ENCODE measurements around the gene MCOLN3. TPM values are rescaled to one million over a fixed set of nuclear protein-coding genes. Genes with fewer than 3 reads are reported as not detected.
"Not testable (repeated sequence)": the region's sequence is repeated elsewhere in the genome, so short reads cannot be mapped to it uniquely, and the experiment has no call there.

MCOLN3 gene
- total and polyA plus RNA-seq, 7 experiments from 2014 or later = 0.43 to 11.1 (median 0.95) TPM

DNA sequence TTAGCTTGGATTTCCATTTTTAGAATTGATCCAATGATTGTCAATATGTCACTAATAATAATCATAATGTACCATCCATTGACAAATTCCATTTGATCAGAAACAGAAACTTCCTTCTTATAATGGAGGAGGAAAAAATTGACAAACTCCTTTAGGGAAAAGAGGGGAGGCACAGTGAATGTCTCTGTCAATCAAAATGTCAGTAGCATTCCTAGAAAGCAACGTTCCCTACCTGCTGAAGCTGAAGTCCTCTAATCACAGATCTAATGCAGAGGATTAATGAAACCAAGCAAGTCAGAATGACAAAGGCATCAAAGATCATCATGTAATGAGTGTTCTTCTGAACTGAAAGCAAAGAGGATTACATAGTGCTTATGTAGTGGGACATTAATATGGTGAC is 22.4 kb downstream of the MCOLN3 start:
- ATAC-seq (no peak), DNase-seq (no peak)
- H3K4me3 ChIP-seq (ENCODE audit: low read length) = no peak overlapping the region
- Mint-ChIP-seq H3K36me3 (peaks cover 0 to 3% (median 0%) of the 10 kb centered on the region in 5 donors), H3K27me3 (peaks cover 0 to 3% (median 0%) of the 10 kb centered on the region in 5 donors), H3K27ac (peak overlapping the region in 2 of 9 donors; percentile 11 to 12), H3K9me3 (no peaks in the 10 kb centered on the region), H3K4me3 (no peak overlapping the region), H3K4me1 (peaks cover 7 to 13% (median 10%) of the 10 kb centered on the region in 7 donors)
- H3K27me3 ChIP-seq (ENCODE audit: control insufficient read depth in 2 of 2, insufficient read depth in 2 of 2, low read length in 2 of 2) = no peaks in the 10 kb centered on the region
- H3K4me1 ChIP-seq (ENCODE audit: control insufficient read depth in 2 of 2, insufficient read depth in 2 of 2, low read length in 2 of 2) = peaks cover 0 to 7% of the 10 kb centered on the region in 2 donors
- POLR2A ChIA-PET = no interaction called here
- CTCF ChIA-PET = interaction anchor here (3.7 kb wide), 1 partner anchor 81 kb away, joined by 105 read pairs; no protein-coding TSS in a partner anchor
- no peaks in the 10 kb centered on the region for H3K9me3 ChIP-seq (ENCODE audit: control insufficient read depth in 2 of 3, low read length in 3 of 3)
- intact Hi-C loops (cut with micrococcal nuclease) = loop anchor here (2.0 kb wide), 2 partner anchors 23 to 233 kb away; partner anchors contain the start of genes C1orf52 (in 2 of the 2) and MCOLN3 (in 1 of the 2)
- no peak overlapping the region for H3K27ac ChIP-seq (ENCODE audit: low read depth, low read length)
- no peaks in the 10 kb centered on the region for H3K36me3 ChIP-seq (ENCODE audit: control insufficient read depth in 2 of 3, insufficient read depth in 3 of 3, low read length in 3 of 3)

- H3K9me3 Mint-ChIP-seq = no peaks in the 10 kb centered on the region
- Histone ChIP-seq H3K27ac (ENCODE audit: low read depth, low read length) (no peak overlapping the region), H3K9me3 (ENCODE audit: control insufficient read depth in 2 of 3, low read length in 3 of 3) (no peaks in the 10 kb centered on the region), H3K36me3 (ENCODE audit: control insufficient read depth in 2 of 3, insufficient read depth in 3 of 3, low read length in 3 of 3) (no peaks in the 10 kb centered on the region), H3K4me1 (ENCODE audit: control insufficient read depth in 2 of 2, insufficient read depth in 2 of 2, low read length in 2 of 2) (peaks cover 0 to 7% of the 10 kb centered on the region in 2 donors), H3K4me3 (ENCODE audit: low read length) (no peak overlapping the region), H3K27me3 (ENCODE audit: control insufficient read depth in 2 of 2, insufficient read depth in 2 of 2, low read length in 2 of 2) (no peaks in the 10 kb centered on the region)
- H3K36me3 Mint-ChIP-seq = peaks cover 0 to 2% (median 0%) of the 10 kb centered on the region in 5 donors
- POLR2A ChIA-PET = no interaction called here
- intact Hi-C loops (cut with micrococcal nuclease) = no loop called here
- H3K27me3 Mint-ChIP-seq = peaks cover 0 to 3% (median 0%) of the 10 kb centered on the region in 5 donors
- DNase-seq (no peak), ATAC-seq (no peak)
- CTCF ChIA-PET = interaction anchor here (0.8 kb wide), 1 partner anchor 43 kb away, joined by 3 read pairs; no protein-coding TSS in a partner anchor
- H3K4me1 Mint-ChIP-seq = peaks cover 5 to 13% (median 10%) of the 10 kb centered on the region in 7 donors
- H3K27ac Mint-ChIP-seq = no peak overlapping the region
- no peak overlapping the region for H3K4me3 Mint-ChIP-seq
These were observed 23.6 kb downstream of the MCOLN3 start for GRCh38 chr1:85024736-85025135.

DNA sequence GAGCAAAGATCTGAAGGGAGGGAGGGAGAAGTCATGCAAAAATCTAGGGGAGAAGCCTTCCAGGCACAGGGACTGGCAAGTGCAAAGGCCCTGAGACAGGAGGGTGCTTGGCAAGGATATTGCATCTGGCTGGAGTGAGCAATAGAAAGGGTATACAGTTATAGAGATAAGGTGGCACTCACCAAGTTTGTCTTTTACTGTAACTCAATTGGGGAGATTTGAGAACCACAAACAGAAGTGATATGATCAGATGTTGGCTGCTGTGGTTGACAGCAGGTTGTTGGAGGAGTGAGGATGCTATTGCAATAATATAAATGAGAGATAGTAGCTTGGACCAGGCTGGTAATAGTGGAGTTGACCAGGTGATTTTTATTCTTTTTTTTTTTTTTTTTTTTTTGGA is 25.6 kb downstream of the MCOLN3 start:
- H3K27me3 Mint-ChIP-seq = peaks cover 0 to 3% (median 0%) of the 10 kb centered on the region in 5 donors
- H3K9me3 ChIP-seq (ENCODE audit: control insufficient read depth in 2 of 3, low read length in 3 of 3) = no peaks in the 10 kb centered on the region
- DNase-seq = no peak
- no peak overlapping the region for H3K27ac ChIP-seq (ENCODE audit: low read depth, low read length)
- H3K27me3 ChIP-seq (ENCODE audit: control insufficient read depth in 2 of 2, insufficient read depth in 2 of 2, low read length in 2 of 2) = no peaks in the 10 kb centered on the region
- no peaks in the 10 kb centered on the region for H3K36me3 ChIP-seq (ENCODE audit: control insufficient read depth in 2 of 3, insufficient read depth in 3 of 3, low read length in 3 of 3)
- peaks cover 5 to 10% (median 8%) of the 10 kb centered on the region in 7 donors for H3K4me1 Mint-ChIP-seq
- intact Hi-C loops (cut with micrococcal nuclease) = no loop called here
- H3K9me3 Mint-ChIP-seq = no peaks in the 10 kb centered on the region
- POLR2A ChIA-PET = no interaction called here
- peaks cover 0 to 5% (median 0%) of the 10 kb centered on the region in 5 donors for H3K36me3 Mint-ChIP-seq
- ATAC-seq = no peak
- H3K4me3 ChIP-seq (ENCODE audit: low read length) = no peak overlapping the region
- no peak overlapping the region for H3K27ac Mint-ChIP-seq
- H3K4me1 ChIP-seq (ENCODE audit: control insufficient read depth in 2 of 2, insufficient read depth in 2 of 2, low read length in 2 of 2) = peaks cover 0 to 7% of the 10 kb centered on the region in 2 donors
- CTCF ChIA-PET = no interaction called here
- no peak overlapping the region for H3K4me3 Mint-ChIP-seq

GRCh38 chr1:85019994-85020393 is 28.3 kb downstream of the MCOLN3 start:
- Mint-ChIP-seq H3K27me3 (peaks cover 0 to 4% (median 0%) of the 10 kb centered on the region in 5 donors), H3K36me3 (peaks cover 0 to 5% (median 0%) of the 10 kb centered on the region in 5 donors), H3K9me3 (peaks cover 0 to 4% (median 0%) of the 10 kb centered on the region in 11 donors), H3K4me3 (no peak overlapping the region), H3K4me1 (peaks cover 0 to 5% (median 0%) of the 10 kb centered on the region in 7 donors), H3K27ac (no peak overlapping the region)
- DNase-seq (no peak), ATAC-seq (no peak)
- Histone ChIP-seq H3K9me3 (ENCODE audit: control insufficient read depth in 2 of 3, low read length in 3 of 3) (no peaks in the 10 kb centered on the region), H3K36me3 (ENCODE audit: control insufficient read depth in 2 of 3, insufficient read depth in 3 of 3, low read length in 3 of 3) (no peaks in the 10 kb centered on the region), H3K27me3 (ENCODE audit: control insufficient read depth in 2 of 2, insufficient read depth in 2 of 2, low read length in 2 of 2) (no peaks in the 10 kb centered on the region), H3K4me3 (ENCODE audit: low read length) (no peak overlapping the region), H3K27ac (ENCODE audit: low read depth, low read length) (no peak overlapping the region), H3K4me1 (ENCODE audit: control insufficient read depth in 2 of 2, insufficient read depth in 2 of 2, low read length in 2 of 2) (no peaks in the 10 kb centered on the region)
- ChIA-PET POLR2A (no interaction called here), CTCF (interaction anchor here (0.6 to 1.1 kb wide), 2 partner anchors 75 to 257 kb away, joined by 3 to 4 read pairs; no protein-coding TSS in a partner anchor)
- intact Hi-C loops (cut with micrococcal nuclease) = no loop called here

GRCh38 chr1:85015826-85016225 is 32.5 kb downstream of the MCOLN3 start:
- ChIA-PET CTCF (no interaction called here), POLR2A (no interaction called here)
- no peaks in the 10 kb centered on the region for H3K4me1 ChIP-seq (ENCODE audit: control insufficient read depth in 2 of 2, insufficient read depth in 2 of 2, low read length in 2 of 2)
- no peak for DNase-seq
- intact Hi-C loops (cut with micrococcal nuclease) = no loop called here
- Mint-ChIP-seq H3K4me3 (no peak overlapping the region), H3K27me3 (peaks cover 0 to 27% (median 0%) of the 10 kb centered on the region in 5 donors), H3K27ac (peak overlapping the region in 1 of 9 donors; percentile 5), H3K4me1 (peaks cover 0 to 9% (median 0%) of the 10 kb centered on the region in 7 donors), H3K9me3 (peaks cover 0 to 8% (median 0%) of the 10 kb centered on the region in 11 donors), H3K36me3 (peaks cover 0 to 8% (median 0%) of the 10 kb centered on the region in 5 donors)
- H3K27me3 ChIP-seq (ENCODE audit: control insufficient read depth in 2 of 2, insufficient read depth in 2 of 2, low read length in 2 of 2) = no peaks in the 10 kb centered on the region
- H3K36me3 ChIP-seq (ENCODE audit: control insufficient read depth in 2 of 3, insufficient read depth in 3 of 3, low read length in 3 of 3) = no peaks in the 10 kb centered on the region
- no peak for ATAC-seq
- H3K9me3 ChIP-seq (ENCODE audit: control insufficient read depth in 2 of 3, low read length in 3 of 3) = no peaks in the 10 kb centered on the region
- no peak overlapping the region for H3K4me3 ChIP-seq (ENCODE audit: low read length)
- no peak overlapping the region for H3K27ac ChIP-seq (ENCODE audit: low read depth, low read length)

DNA sequence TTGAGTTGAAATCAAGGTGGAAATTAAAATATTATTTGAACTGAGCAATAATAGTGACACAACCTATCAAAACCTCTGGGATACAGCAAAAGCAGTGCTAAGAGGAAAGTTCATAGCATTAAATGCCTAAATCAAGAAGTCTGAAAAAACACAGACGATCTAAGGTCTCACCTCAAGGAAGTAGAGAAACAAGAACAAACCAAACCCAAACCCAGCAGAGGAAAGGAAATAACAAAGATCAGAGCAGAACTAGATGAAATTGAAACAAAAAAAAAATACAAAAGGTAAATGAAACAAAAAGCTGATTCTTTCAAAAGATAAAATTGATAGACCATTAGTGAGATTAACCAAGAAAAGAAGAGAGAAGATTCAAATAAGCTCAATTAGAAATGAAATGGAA is 42.7 kb downstream of the MCOLN3 start:
- H3K4me3 ChIP-seq (ENCODE audit: low read length); intact Hi-C loops (cut with micrococcal nuclease); H3K27ac ChIP-seq (ENCODE audit: low read depth, low read length); CTCF ChIA-PET; H3K27me3 ChIP-seq (ENCODE audit: control insufficient read depth in 2 of 2, insufficient read depth in 2 of 2, low read length in 2 of 2); H3K4me1 ChIP-seq (ENCODE audit: control insufficient read depth in 2 of 2, insufficient read depth in 2 of 2, low read length in 2 of 2); H3K36me3 ChIP-seq (ENCODE audit: control insufficient read depth in 2 of 3, insufficient read depth in 3 of 3, low read length in 3 of 3); ATAC-seq; POLR2A ChIA-PET: not testable (repeated sequence)
- peaks cover 5 to 58% (median 32%) of the 10 kb centered on the region in 11 donors for H3K9me3 Mint-ChIP-seq
- H3K4me1 Mint-ChIP-seq = peaks cover 4 to 20% (median 14%) of the 10 kb centered on the region in 7 donors
- peak overlapping the region; percentile 5 to 83 (median 53) for H3K27ac Mint-ChIP-seq
- peak overlapping the region in 7 of 10 donors; percentile 0 to 76 (median 18) for H3K4me3 Mint-ChIP-seq
- peaks cover 5 to 36% (median 21%) of the 10 kb centered on the region in 5 donors for H3K27me3 Mint-ChIP-seq
- peak in 6 of 9 donors; percentile 2 to 57 (median 35) for DNase-seq
- peaks cover 0 to 12% (median 0%) of the 10 kb centered on the region in 3 experiments for H3K9me3 ChIP-seq (ENCODE audit: control insufficient read depth in 2 of 3, low read length in 3 of 3)
- H3K36me3 Mint-ChIP-seq = peaks cover 10 to 53% (median 18%) of the 10 kb centered on the region in 5 donors

GRCh38 chr1:85001742-85002141 is 46.6 kb downstream of the MCOLN3 start:
- peaks cover 13 to 40% (median 26%) of the 10 kb centered on the region in 7 donors for H3K4me1 Mint-ChIP-seq
- Histone ChIP-seq H3K27ac (ENCODE audit: low read depth, low read length) (no peak overlapping the region), H3K36me3 (ENCODE audit: control insufficient read depth in 2 of 3, insufficient read depth in 3 of 3, low read length in 3 of 3) (no peaks in the 10 kb centered on the region), H3K4me3 (ENCODE audit: low read length) (no peak overlapping the region), H3K4me1 (ENCODE audit: control insufficient read depth in 2 of 2, insufficient read depth in 2 of 2, low read length in 2 of 2) (peaks cover 5 to 12% of the 10 kb centered on the region in 2 donors), H3K27me3 (ENCODE audit: control insufficient read depth in 2 of 2, insufficient read depth in 2 of 2, low read length in 2 of 2) (peaks cover 0 to 9% of the 10 kb centered on the region in 2 donors), H3K9me3 (ENCODE audit: control insufficient read depth in 2 of 3, low read length in 3 of 3) (peaks cover 0 to 9% (median 0%) of the 10 kb centered on the region in 3 experiments)
- peaks cover 5 to 36% (median 12%) of the 10 kb centered on the region in 5 donors for H3K36me3 Mint-ChIP-seq
- ChIA-PET CTCF (interaction anchor here (1.5 kb wide), 1 partner anchor 26 kb away, joined by 3 read pairs; no protein-coding TSS in a partner anchor), POLR2A (no interaction called here)
- no peak overlapping the region for H3K4me3 Mint-ChIP-seq
- H3K27me3 Mint-ChIP-seq = peaks cover 28 to 45% (median 38%) of the 10 kb centered on the region in 5 donors
- ATAC-seq (no peak), DNase-seq (no peak)
- H3K9me3 Mint-ChIP-seq = peaks cover 4 to 40% (median 21%) of the 10 kb centered on the region in 11 donors
- no peak overlapping the region for H3K27ac Mint-ChIP-seq
- intact Hi-C loops (cut with micrococcal nuclease) = no loop called here
